C4-2B (cell line): ENCODE data around the gene MCM3AP.

Experiments
- ZFX ChIP-seq: fragments of 450-650 bp; IDR thresholded peaks from 2 replicates; pipeline ENCODE4 v1.6.1; 2017
- TF ChIP-seq, protein P1 (sequence below): fragments of 450-650 bp; conservative IDR thresholded peaks from 2 replicates; pipeline ENCODE4 v1.5.1; 2017; ENCODE audit warnings: mild to moderate bottlenecking

GRCh38 chr21:46264690-46265144 is 20.7 kb downstream of the MCM3AP start:
- TF ChIP-seq, protein P1, sequence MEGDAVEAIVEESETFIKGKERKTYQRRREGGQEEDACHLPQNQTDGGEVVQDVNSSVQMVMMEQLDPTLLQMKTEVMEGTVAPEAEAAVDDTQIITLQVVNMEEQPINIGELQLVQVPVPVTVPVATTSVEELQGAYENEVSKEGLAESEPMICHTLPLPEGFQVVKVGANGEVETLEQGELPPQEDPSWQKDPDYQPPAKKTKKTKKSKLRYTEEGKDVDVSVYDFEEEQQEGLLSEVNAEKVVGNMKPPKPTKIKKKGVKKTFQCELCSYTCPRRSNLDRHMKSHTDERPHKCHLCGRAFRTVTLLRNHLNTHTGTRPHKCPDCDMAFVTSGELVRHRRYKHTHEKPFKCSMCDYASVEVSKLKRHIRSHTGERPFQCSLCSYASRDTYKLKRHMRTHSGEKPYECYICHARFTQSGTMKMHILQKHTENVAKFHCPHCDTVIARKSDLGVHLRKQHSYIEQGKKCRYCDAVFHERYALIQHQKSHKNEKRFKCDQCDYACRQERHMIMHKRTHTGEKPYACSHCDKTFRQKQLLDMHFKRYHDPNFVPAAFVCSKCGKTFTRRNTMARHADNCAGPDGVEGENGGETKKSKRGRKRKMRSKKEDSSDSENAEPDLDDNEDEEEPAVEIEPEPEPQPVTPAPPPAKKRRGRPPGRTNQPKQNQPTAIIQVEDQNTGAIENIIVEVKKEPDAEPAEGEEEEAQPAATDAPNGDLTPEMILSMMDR: no peak
- no peak for TF ChIP-seq ZFX
